Peyer's patch (tissue), 4 donors: ENCODE results near the gene TRPV6.

Experiments used
- POLR2A ChIP-seq, 2 donors: fragments of 450-650 bp; IDR thresholded peaks; one replicate each; pipeline ENCODE4 v1.5.1; 2017; ENCODE audit warnings: antibody characterized with exemption in 2 of 2, mild to moderate bottlenecking in 2 of 2, moderate library complexity in 2 of 2
- TF ChIP-seq, protein P1 (sequence below), 6 experiments: fragments of 450-650 bp in 4 of 6; fragments of 200-600 bp in 2 of 6; sonication (generic) in 1 of 6; IDR thresholded peaks; one replicate each; pipeline ENCODE4 v1.5.1; 2017 to 2019; ENCODE audit warnings: antibody characterized with exemption in 6 of 6, mild to moderate bottlenecking in 3 of 6, moderate library complexity in 1 of 6

DNA sequence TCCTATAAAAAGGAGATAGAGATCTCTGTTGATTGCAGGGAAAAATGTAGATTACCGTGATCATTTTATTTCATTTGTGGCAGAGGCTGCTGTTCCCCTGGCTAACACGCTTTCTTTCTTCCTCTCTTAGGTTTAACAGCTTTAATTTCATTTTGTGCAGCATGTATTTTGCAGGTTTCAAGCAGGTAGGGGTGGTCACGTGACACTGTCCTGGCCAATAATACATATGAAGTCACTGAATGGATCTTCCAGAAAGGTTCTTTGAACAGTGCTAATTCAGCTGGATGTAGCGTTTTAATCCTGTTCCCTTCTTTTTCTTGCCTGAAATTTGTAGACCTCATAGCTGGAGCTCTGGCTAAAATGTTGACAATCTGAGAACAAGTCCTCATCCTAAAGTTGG lies 34.3 kb downstream of the TRPV6 start:
- TF ChIP-seq, protein P1, sequence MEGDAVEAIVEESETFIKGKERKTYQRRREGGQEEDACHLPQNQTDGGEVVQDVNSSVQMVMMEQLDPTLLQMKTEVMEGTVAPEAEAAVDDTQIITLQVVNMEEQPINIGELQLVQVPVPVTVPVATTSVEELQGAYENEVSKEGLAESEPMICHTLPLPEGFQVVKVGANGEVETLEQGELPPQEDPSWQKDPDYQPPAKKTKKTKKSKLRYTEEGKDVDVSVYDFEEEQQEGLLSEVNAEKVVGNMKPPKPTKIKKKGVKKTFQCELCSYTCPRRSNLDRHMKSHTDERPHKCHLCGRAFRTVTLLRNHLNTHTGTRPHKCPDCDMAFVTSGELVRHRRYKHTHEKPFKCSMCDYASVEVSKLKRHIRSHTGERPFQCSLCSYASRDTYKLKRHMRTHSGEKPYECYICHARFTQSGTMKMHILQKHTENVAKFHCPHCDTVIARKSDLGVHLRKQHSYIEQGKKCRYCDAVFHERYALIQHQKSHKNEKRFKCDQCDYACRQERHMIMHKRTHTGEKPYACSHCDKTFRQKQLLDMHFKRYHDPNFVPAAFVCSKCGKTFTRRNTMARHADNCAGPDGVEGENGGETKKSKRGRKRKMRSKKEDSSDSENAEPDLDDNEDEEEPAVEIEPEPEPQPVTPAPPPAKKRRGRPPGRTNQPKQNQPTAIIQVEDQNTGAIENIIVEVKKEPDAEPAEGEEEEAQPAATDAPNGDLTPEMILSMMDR (IDR thresholded peaks at IDR 0.05) = no peak
- TF ChIP-seq POLR2A (IDR thresholded peaks at IDR 0.05) = no peak
